A673 (cell line): ENCODE data around the gene PLOD2. TPM values are rescaled to one million over a fixed set of nuclear protein-coding genes. Genes with fewer than 3 reads are reported as not detected.

ENCODE experiments used
- BruUV-seq: library from RNA; stranded (reverse); fragments of 400-500 nt; replicated peaks from 2 replicates; lab custom pipeline; 2021; lab: Mats Ljungman, UMichigan
- CTCF ChIA-PET: fragments of 300-600 bp; sonication (Branson Sonifier 250); formaldehyde crosslinking; loops from one replicate; lab custom pipeline; 2022; ENCODE audit warnings: antibody characterized with exemption; lab: Charles Lee
- POLR2A ChIA-PET: fragments of 300-600 bp; sonication (Branson Sonifier 250); formaldehyde crosslinking; loops from one replicate; lab custom pipeline; 2022; ENCODE audit warnings: antibody characterized with exemption; ENCODE audit not compliant: low non-redundant PET; lab: Charles Lee
- DNase-seq: peaks from one replicate; pipeline ENCODE4 v3.0.0-alpha.2; 2015; ENCODE audit warnings: low spot score
- H3K27ac ChIP-seq: fragments of 200-600 bp; sonication (generic); 2 replicates; pipeline ENCODE4 v1.5.1; 2016; ENCODE audit warnings: mixed run types, low read depth, mild to moderate bottlenecking, mixed read lengths, antibody characterized with exemption, low read length; ENCODE audit not compliant: poor library complexity, severe bottlenecking
- H3K27me3 ChIP-seq: fragments of 200-600 bp; sonication (generic); replicated peaks from 2 replicates; pipeline ENCODE4 v1.6.1; 2017; ENCODE audit warnings: mixed run types, low read depth, mild to moderate bottlenecking, mixed read lengths, antibody characterized with exemption, low read length; ENCODE audit not compliant: insufficient read depth, poor library complexity
- H3K36me3 ChIP-seq: fragments of 200-600 bp; sonication (generic); 2 replicates; pipeline ENCODE4 v1.6.1; 2016; ENCODE audit warnings: mixed run types, mild to moderate bottlenecking, mixed read lengths, antibody characterized with exemption, low read length; ENCODE audit not compliant: insufficient read depth, poor library complexity, severe bottlenecking
- H3K4me1 ChIP-seq: fragments of 200-600 bp; sonication (generic); 2 replicates; pipeline ENCODE4 v1.6.1; 2017; ENCODE audit warnings: mixed run types, mild to moderate bottlenecking, mixed read lengths, antibody characterized with exemption, low read length; ENCODE audit not compliant: insufficient read depth, poor library complexity, severe bottlenecking
- H3K4me3 ChIP-seq: fragments of 200-600 bp; sonication (generic); 2 replicates; pipeline ENCODE4 v1.5.1; 2016; ENCODE audit warnings: low read depth, mixed run types, mild to moderate bottlenecking, mixed read lengths, low read length; ENCODE audit not compliant: poor library complexity, severe bottlenecking
- H3K9me3 ChIP-seq: fragments of 200-600 bp; sonication (generic); 2 replicates; pipeline ENCODE4 v1.6.1; 2016; ENCODE audit warnings: mixed run types, low read depth, mild to moderate bottlenecking, mixed read lengths, antibody characterized with exemption, low read length; ENCODE audit not compliant: poor library complexity, severe bottlenecking
- CTCF ChIP-seq: fragments of 300-800, 200-600 bp; sonication (generic); conservative IDR thresholded peaks from 2 replicates; pipeline ENCODE4 v1.5.1; 2017; ENCODE audit warnings: low read depth, mild to moderate bottlenecking, antibody characterized with exemption, low read length, moderate library complexity, mixed read lengths
- EZH2 ChIP-seq: fragments of 200-600 bp; sonication (generic); IDR thresholded peaks from 2 replicates; pipeline ENCODE4 v1.6.1; 2017; ENCODE audit warnings: borderline replicate concordance, low read depth, mild to moderate bottlenecking, mixed read lengths, antibody characterized with exemption, low read length; ENCODE audit not compliant: poor library complexity, severe bottlenecking
- intact Hi-C: fragments of 100-400 bp; cut with micrococcal nuclease; formaldehyde crosslinking; loops from one replicate; pipeline ENCODE4 v1.10.0; 2022; ENCODE audit not compliant: unreplicated experiment
- total RNA-seq: library from RNA; stranded (reverse); gene quantifications from 2 replicates; pipeline ENCODE4 v1.2.3, GENCODE V29; 2021

Gene PLOD2
- total RNA-seq, 1 experiment from 2014 or later = 34.6 TPM

GRCh38 chr3:146106986-146107385 is 54.0 kb downstream of the PLOD2 start:
- no peaks in the 10 kb centered on the region for H3K27me3 ChIP-seq
- no peaks in the 10 kb centered on the region for H3K9me3 ChIP-seq
- no peaks in the 10 kb centered on the region for H3K36me3 ChIP-seq
- BruUV-seq = no TSS peak
- H3K27ac ChIP-seq = no peak overlapping the region
- ChIA-PET POLR2A (no interaction called here), CTCF (no interaction called here)
- DNase-seq = no peak
- TF ChIP-seq EZH2 (no peak), CTCF (no peak)
- H3K4me1 ChIP-seq = no peaks in the 10 kb centered on the region
- no peak overlapping the region for H3K4me3 ChIP-seq
- intact Hi-C loops = no loop called here

DNA sequence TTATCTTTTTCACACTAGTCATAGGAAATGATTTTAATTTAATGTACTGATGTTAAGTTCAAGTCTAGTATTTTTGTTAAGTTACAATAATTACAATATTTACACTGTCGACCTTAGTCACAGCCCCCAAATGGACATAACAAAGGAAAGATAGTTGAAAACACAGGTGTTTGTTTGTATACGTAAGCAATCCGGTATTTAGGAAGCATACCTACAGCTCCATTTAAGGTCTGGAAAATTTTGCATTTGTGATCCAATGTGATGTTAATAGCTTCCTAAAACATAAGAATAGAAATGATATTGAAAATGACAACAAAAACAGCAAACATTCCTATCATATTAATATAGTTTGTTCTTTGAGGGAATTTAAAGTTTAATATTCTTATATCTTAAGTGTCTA is 56.9 kb downstream of the PLOD2 start:
- Histone ChIP-seq H3K4me3 (no peak overlapping the region), H3K4me1 (no peaks in the 10 kb centered on the region), H3K36me3 (no peaks in the 10 kb centered on the region), H3K9me3 (no peaks in the 10 kb centered on the region), H3K27ac (no peak overlapping the region), H3K27me3 (no peaks in the 10 kb centered on the region)
- ChIA-PET POLR2A (no interaction called here), CTCF (no interaction called here)
- no TSS peak for BruUV-seq
- intact Hi-C loops = no loop called here
- no peak for TF ChIP-seq CTCF
- TF ChIP-seq EZH2 = no peak
- DNase-seq = no peak

GRCh38 chr3:146102885-146103284 is 58.1 kb downstream of the PLOD2 start:
- Histone ChIP-seq H3K27me3 (no peaks in the 10 kb centered on the region), H3K4me3 (no peak overlapping the region), H3K27ac (no peak overlapping the region), H3K9me3 (no peaks in the 10 kb centered on the region), H3K4me1 (no peaks in the 10 kb centered on the region), H3K36me3 (no peaks in the 10 kb centered on the region)
- POLR2A ChIA-PET = no interaction called here
- BruUV-seq = no TSS peak
- no peak for TF ChIP-seq EZH2
- TF ChIP-seq CTCF = no peak
- CTCF ChIA-PET = no interaction called here
- intact Hi-C loops = no loop called here
- DNase-seq = no peak
